Measurements from ENCODE around the gene CDC45.
"Not testable (repeated sequence)": the region's sequence is repeated elsewhere in the genome, so short reads cannot be mapped to it uniquely, and the experiment has no call there.

The CDC45 gene

DNA sequence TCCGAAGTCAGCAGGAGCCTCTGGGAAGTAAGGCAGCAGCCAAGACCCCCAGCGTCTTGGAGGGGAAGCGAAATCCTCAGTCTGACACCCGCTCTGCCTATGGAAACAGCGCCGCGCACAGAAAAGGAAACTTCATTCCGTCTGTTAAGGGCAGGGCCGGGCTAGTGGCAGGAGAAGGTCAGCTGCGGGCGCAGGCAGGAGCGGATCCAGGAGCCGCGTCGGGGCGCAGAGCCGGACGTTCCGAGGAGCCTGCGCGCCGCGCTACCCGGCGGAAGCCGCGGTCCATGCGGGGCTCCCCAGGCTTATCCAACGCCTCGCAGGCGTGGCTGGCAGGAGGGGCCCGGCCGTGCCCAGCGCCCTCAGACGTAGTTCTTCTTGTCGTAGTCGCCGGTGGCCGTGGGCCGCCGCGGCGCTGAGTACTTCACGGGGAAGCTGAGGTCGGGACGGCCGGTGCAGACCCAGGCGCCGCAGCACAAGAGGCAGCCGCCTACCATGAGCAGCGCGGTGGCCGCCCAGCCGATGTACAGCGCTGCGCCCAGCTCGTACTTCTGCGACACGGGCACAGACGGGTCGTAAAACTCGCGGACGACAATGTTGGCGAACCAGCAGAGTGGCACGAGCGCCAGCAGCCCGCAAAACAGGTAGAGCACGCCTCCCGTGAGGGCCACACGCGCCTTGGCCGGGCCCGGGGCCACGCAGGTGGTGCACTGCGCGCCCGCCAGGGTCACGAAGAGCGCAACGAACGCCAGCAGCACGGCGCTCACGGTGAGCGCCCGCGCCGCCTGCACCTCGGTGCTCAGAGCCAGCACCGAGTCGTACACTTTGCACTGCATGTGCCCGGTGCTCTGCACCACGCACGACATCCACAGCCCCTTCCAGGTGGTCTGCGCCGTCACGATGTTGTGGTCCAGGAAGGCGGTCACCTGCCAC lies 43.8 kb downstream of the CDC45 start:
- Mint-ChIP-seq H3K27ac (no peak overlapping the region), H3K4me3 (peak overlapping the region; percentile 6 to 43), H3K9me3 (no peaks in the 10 kb centered on the region), H3K27me3 (peaks cover 32 to 58% of the 10 kb centered on the region in 2 donors), H3K36me3 (ENCODE audit: insufficient read depth) (no peaks in the 10 kb centered on the region), H3K4me1 (ENCODE audit: low read depth in 2 of 2) (peaks cover 3 to 6% of the 10 kb centered on the region in 2 donors)
- ATAC-seq (replicated peaks) (no peak), DNase-seq (no peak)

DNA sequence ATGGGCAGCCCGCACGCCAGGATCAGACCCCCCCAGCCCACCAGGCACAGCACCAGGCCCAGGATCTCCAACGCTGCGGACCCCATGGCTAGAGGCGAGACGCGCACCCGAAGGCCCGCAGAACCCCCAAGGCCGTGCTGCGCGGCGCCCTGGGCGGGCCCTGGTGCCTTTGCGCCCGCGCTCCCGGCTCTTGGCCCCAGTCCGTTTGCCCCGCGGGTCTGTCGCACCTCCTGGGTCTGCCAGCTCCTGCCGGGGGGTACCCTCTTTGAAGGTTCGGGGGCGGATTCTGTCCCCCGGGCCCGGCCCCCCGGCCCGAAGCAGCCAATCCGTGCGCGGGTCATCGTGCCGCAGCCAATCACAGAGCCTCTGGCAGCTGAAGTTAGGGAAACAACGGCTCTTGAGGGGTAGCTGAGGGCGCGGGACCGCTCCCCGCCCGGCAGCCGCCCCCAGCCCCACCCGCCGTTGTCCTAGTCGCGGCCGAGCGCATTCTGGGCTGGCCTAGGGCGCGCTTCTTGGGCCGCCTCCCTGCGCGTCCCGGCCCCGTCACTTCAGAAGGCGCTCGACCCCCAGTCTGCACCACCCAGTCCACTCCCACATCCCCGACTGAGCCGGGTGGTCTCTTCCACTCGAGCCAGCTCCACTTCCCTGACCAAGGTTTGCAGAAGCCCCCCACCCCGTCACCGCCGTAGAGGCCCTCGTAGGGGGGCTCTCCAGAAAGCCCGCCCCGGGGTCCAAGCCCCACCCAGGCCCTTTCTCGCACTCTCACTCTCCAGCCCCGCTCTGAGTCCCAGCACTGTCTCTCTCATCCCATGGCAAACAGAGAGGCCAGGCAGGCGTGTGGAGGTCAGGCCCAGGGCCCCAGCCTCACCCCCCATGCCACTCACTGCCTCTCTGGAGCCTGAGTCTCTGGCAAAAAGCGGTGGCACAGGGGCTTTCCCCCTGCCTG lies 44.7 kb downstream of the CDC45 start, which contains the start of gene CLDN5:
TSS of gene CLDN5 (minus strand) at position 241 of the 946 bp plus-strand sequence. CDS start at position 86, 155 bp downstream.
- Mint-ChIP-seq H3K4me3 (peak within 1 kb of the TSS; percentile 52 to 66), H3K36me3 (ENCODE audit: insufficient read depth) (no peaks in the 10 kb centered on the region), H3K27ac (no peak within 1 kb of the TSS), H3K9me3 (no peaks in the 10 kb centered on the region), H3K27me3 (peaks cover 32 to 62% of the 10 kb centered on the region in 2 donors), H3K4me1 (ENCODE audit: low read depth in 2 of 2) (peaks cover 3 to 6% of the 10 kb centered on the region in 2 donors)
- DNase-seq (no peak), ATAC-seq (replicated peaks) (no peak)

GRCh38 chr22:19525116-19525660 lies 45.5 kb downstream of the CDC45 start:
- ATAC-seq (replicated peaks) = no peak
- Mint-ChIP-seq H3K4me3 (peak overlapping the region; percentile 52 to 66), H3K4me1 (ENCODE audit: low read depth in 2 of 2) (peaks cover 3 to 6% of the 10 kb centered on the region in 2 donors), H3K27ac (no peak overlapping the region), H3K36me3 (ENCODE audit: insufficient read depth) (no peaks in the 10 kb centered on the region), H3K9me3 (no peaks in the 10 kb centered on the region), H3K27me3 (peaks cover 32 to 62% of the 10 kb centered on the region in 2 donors)
- DNase-seq = no peak

- Mint-ChIP-seq H3K9me3 (no peaks in the 10 kb centered on the region), H3K4me1 (ENCODE audit: low read depth in 2 of 2) (peaks cover 3 to 6% of the 10 kb centered on the region in 2 donors), H3K36me3 (ENCODE audit: insufficient read depth) (no peaks in the 10 kb centered on the region), H3K4me3 (no peak overlapping the region), H3K27ac (no peak overlapping the region), H3K27me3 (peaks cover 34 to 67% of the 10 kb centered on the region in 2 donors)
- ATAC-seq (replicated peaks) (no peak), DNase-seq (no peak)
Measured at GRCh38 chr22:19525666-19526065, 45.9 kb downstream of the CDC45 start.

- Mint-ChIP-seq H3K27ac (no peak overlapping the region), H3K4me1 (ENCODE audit: low read depth in 2 of 2) (peaks cover 3 to 6% of the 10 kb centered on the region in 2 donors), H3K4me3 (no peak overlapping the region), H3K27me3 (peaks cover 38 to 72% of the 10 kb centered on the region in 2 donors), H3K9me3 (no peaks in the 10 kb centered on the region), H3K36me3 (ENCODE audit: insufficient read depth) (no peaks in the 10 kb centered on the region)
- DNase-seq (no peak), ATAC-seq (replicated peaks) (no peak)
Measured at GRCh38 chr22:19526076-19526701, 46.5 kb downstream of the CDC45 start.

DNA sequence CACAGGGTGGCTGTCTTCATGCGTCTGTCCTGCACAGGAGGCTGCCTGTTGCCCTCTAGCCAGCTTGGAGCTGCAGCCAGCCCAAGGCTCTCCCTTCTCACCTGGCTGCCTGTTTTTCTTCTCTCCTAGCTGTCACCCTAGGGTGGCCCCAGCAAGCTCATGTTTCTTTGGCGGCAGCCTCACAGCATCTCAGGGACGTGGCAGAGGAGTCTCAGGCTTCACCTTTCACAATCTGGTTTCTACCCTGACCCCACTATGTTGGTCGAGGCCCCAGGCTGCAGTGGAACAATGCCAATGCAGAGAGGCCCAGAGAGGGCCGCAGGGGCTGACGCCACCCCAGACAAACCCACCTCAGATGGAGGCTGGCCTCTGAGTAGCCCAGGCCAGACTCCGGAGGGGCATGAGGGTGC lies 47.0 kb downstream of the CDC45 start:
- Mint-ChIP-seq H3K36me3 (ENCODE audit: insufficient read depth) (no peaks in the 10 kb centered on the region), H3K27ac (no peak overlapping the region), H3K9me3 (no peaks in the 10 kb centered on the region), H3K4me1 (ENCODE audit: low read depth in 2 of 2) (peaks cover 3 to 6% of the 10 kb centered on the region in 2 donors), H3K4me3 (no peak overlapping the region), H3K27me3 (peaks cover 38 to 71% of the 10 kb centered on the region in 2 donors)
- DNase-seq (no peak), ATAC-seq (replicated peaks) (no peak)

GRCh38 chr22:19527321-19527721 lies 47.6 kb downstream of the CDC45 start:
- Mint-ChIP-seq H3K27me3 (peaks cover 38 to 65% of the 10 kb centered on the region in 2 donors), H3K27ac (no peak overlapping the region), H3K4me1 (ENCODE audit: low read depth in 2 of 2) (peaks cover 3 to 6% of the 10 kb centered on the region in 2 donors), H3K9me3 (no peaks in the 10 kb centered on the region), H3K36me3 (ENCODE audit: insufficient read depth) (no peaks in the 10 kb centered on the region), H3K4me3 (no peak overlapping the region)
- DNase-seq (no peak), ATAC-seq (replicated peaks) (no peak)

DNA sequence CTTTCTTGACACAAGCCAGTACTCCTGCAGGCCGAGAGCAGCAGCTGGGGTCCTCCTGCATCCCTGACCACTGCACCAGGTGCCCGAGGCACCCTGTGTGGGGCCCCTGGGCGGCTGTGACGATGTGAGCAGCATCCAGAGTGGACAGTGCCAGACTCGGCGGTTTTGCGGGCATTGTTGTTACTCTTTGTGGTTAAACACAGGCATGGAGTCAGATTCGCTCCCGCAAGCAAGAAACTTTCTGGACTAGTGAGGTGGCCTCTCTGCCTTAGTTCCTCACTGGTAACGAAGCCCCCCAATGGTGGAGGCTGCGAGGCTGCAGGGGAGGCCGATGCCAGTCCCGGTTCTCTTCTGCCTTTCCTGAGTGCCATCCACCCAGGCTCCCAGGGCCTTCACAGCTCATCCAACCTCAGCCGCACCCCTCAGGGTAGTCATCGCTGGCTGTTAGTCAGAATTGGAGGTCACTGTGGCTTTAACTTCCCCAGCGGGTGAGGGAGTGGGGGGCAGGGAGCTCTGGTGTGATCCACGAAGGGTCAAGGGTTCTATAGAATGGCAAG lies 48.2 kb downstream of the CDC45 start:
- Mint-ChIP-seq H3K4me1 (ENCODE audit: low read depth in 2 of 2) (peaks cover 3 to 6% of the 10 kb centered on the region in 2 donors), H3K27me3 (peaks cover 35 to 59% of the 10 kb centered on the region in 2 donors), H3K36me3 (ENCODE audit: insufficient read depth) (no peaks in the 10 kb centered on the region), H3K27ac (no peak overlapping the region), H3K9me3 (no peaks in the 10 kb centered on the region), H3K4me3 (no peak overlapping the region)
- no peak for ATAC-seq (replicated peaks)
- DNase-seq = no peak

GRCh38 chr22:19529811-19530210 lies 50.1 kb downstream of the CDC45 start:
- no peaks in the 10 kb centered on the region for H3K9me3 Mint-ChIP-seq
- H3K4me1 Mint-ChIP-seq (ENCODE audit: low read depth in 2 of 2) = peaks cover 3% of the 10 kb centered on the region in 2 donors
- H3K36me3 Mint-ChIP-seq (ENCODE audit: insufficient read depth) = no peaks in the 10 kb centered on the region
- DNase-seq (no peak), ATAC-seq (replicated peaks) (no peak)
- no peak overlapping the region for H3K27ac Mint-ChIP-seq
- H3K4me3 Mint-ChIP-seq = no peak overlapping the region
- H3K27me3 Mint-ChIP-seq = peaks cover 30 to 51% of the 10 kb centered on the region in 2 donors

DNA sequence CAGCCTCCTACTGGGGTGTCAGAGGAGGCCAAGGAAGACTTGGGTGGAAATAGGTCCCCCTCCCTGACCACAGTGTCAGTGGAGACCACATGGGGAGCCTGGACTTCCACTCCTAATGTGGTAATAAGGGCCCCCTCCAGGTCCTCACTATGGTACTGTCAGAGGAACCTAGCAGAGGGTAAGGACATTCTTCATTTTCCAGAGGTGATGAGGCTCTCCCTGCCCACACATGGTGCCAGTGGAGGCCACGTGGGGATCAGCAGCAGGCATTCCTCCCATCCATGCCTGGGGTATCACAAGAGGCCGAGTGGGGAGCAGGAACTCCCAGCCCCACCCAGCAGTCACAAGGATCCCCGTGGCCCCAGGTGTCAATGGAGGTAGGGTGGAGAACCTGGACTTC lies 51.0 kb downstream of the CDC45 start:
- H3K27me3 Mint-ChIP-seq = peaks cover 23 to 48% of the 10 kb centered on the region in 2 donors

GRCh38 chr22:19531327-19531726 lies 51.6 kb downstream of the CDC45 start:
- not testable (repeated sequence) for DNase-seq; H3K4me3 Mint-ChIP-seq; ATAC-seq (replicated peaks); H3K9me3 Mint-ChIP-seq; H3K36me3 Mint-ChIP-seq (ENCODE audit: insufficient read depth); H3K27ac Mint-ChIP-seq; H3K4me1 Mint-ChIP-seq (ENCODE audit: low read depth in 2 of 2)
- peaks cover 17 to 42% of the 10 kb centered on the region in 2 donors for H3K27me3 Mint-ChIP-seq

More for the DNA sequence above, 51.0 kb downstream of the CDC45 start:
- Mint-ChIP-seq H3K4me1 (ENCODE audit: low read depth in 2 of 2) (no peaks in the 10 kb centered on the region), H3K36me3 (ENCODE audit: insufficient read depth) (no peaks in the 10 kb centered on the region), H3K27ac (no peak overlapping the region), H3K9me3 (no peaks in the 10 kb centered on the region), H3K4me3 (no peak overlapping the region)
- DNase-seq = no peak
- ATAC-seq (replicated peaks) = no peak

DNA sequence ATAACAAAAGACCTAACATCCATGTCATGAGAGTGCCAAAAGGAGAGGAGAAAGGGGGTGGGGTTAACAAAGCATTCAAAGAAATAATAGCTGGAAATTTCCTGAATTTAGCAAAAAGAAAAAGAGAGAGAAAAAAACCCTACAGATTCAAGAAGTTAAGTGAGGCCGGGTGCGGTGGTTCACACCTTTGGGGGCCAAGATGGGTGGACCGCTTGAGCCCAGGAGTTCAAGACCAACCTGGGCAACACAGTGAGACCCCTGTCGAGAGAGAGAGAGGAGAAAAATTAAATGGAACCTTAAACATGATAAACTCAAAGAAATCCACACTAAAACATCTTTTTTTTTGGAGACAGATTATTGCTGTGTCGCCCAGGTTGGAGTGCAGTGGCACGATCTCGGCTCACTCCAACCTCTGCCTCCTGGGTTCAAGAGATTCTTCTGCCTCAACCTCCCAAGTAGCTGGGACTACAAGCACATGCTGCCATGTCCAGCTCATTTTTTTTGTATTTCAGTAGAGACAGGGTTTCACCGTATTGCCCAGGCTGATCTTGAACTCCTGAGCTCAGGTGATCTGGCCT lies 53.4 kb downstream of the CDC45 start:
- Mint-ChIP-seq H3K27ac (no peak overlapping the region), H3K27me3 (peaks cover 6 to 34% of the 10 kb centered on the region in 2 donors), H3K4me1 (ENCODE audit: low read depth in 2 of 2) (no peaks in the 10 kb centered on the region), H3K36me3 (ENCODE audit: insufficient read depth) (no peaks in the 10 kb centered on the region), H3K4me3 (no peak overlapping the region), H3K9me3 (no peaks in the 10 kb centered on the region)
- DNase-seq (no peak), ATAC-seq (replicated peaks) (no peak)
